ENCODE data around the gene OSBPL7.

- TF ChIP-seq ZBTB7A (IDR thresholded peaks at IDR 0.05; ENCODE audit: low read depth), result no peak
- TF ChIP-seq CREB1 (IDR thresholded peaks at IDR 0.05; ENCODE audit: low read depth), result no peak
- no peak for TF ChIP-seq EP300 (IDR thresholded peaks at IDR 0.05; ENCODE audit: borderline replicate concordance)
- TF ChIP-seq FOXM1 (IDR thresholded peaks at IDR 0.05; ENCODE audit: borderline replicate concordance, low read depth), result no peak
- no peak for TF ChIP-seq REST (IDR thresholded peaks at IDR 0.05; ENCODE audit: low read depth)
Observed at GRCh38 chr17:47853616-47854015, 32.0 kb upstream of the OSBPL7 start.

All from Ishikawa (cell line).